CD4-positive, CD25-positive, alpha-beta regulatory T cell (primary cell): ENCODE results near the gene PPP2R3A. TPM values are rescaled to one million over a fixed set of nuclear protein-coding genes. Genes with fewer than 3 reads are reported as not detected.

ENCODE experiments used
- ATAC-seq, 2 donors: fragments of 150-1000 bp; cut with Tn5 transposase; one replicate each; pipeline ENCODE4 v1.10.0; 2021; ENCODE audit warnings: low read depth in 2 of 2, moderate number of reproducible peaks in 2 of 2, moderate library complexity in 1 of 2
- DNase-seq, 3 donors: peaks; one replicate each; pipeline versions ENCODE4 v3.0.0 to v3.0.0-alpha.2; 2012 to 2022; ENCODE audit warnings: mixed read lengths in 1 of 3
- H3K27ac ChIP-seq: one replicate; pipeline ENCODE4 v1.7.0; 2013; ENCODE audit warnings: mild to moderate bottlenecking, low read length; ENCODE audit not compliant: insufficient read depth, poor library complexity, severe bottlenecking
- H3K27me3 ChIP-seq: one replicate; pipeline ENCODE4 v1.7.0; 2013; ENCODE audit warnings: low read length; ENCODE audit not compliant: control insufficient read depth, insufficient read depth
- H3K36me3 ChIP-seq: one replicate; pipeline ENCODE4 v1.7.0; 2013; ENCODE audit warnings: mild to moderate bottlenecking, low read length, moderate library complexity; ENCODE audit not compliant: control insufficient read depth, insufficient read depth
- H3K4me1 ChIP-seq: 2 replicates; pipeline ENCODE4 v1.7.0; 2013; ENCODE audit warnings: mild to moderate bottlenecking, low read length; ENCODE audit not compliant: insufficient read depth, control insufficient read depth, poor library complexity, severe bottlenecking
- H3K4me3 ChIP-seq: one replicate; pipeline ENCODE4 v1.7.0; 2013; ENCODE audit warnings: low read depth, mild to moderate bottlenecking, low read length, moderate library complexity
- H3K9me3 ChIP-seq, 2 experiments: 1 replicate in 1 of 2; 2 replicates in 1 of 2; pipeline ENCODE4 v1.7.0; 2013; ENCODE audit warnings: low read length in 2 of 2, mild to moderate bottlenecking in 1 of 2, moderate library complexity in 1 of 2; ENCODE audit not compliant: control insufficient read depth in 2 of 2
- H3K27ac Mint-ChIP-seq, 3 donors: one replicate each; pipeline ENCODE4 v1.8.0; 2020 to 2022; ENCODE audit warnings: mild to moderate bottlenecking in 3 of 3, mixed read lengths in 3 of 3, moderate library complexity in 2 of 3
- H3K27me3 Mint-ChIP-seq: one replicate; pipeline ENCODE4 v1.8.0; 2022; ENCODE audit warnings: mild to moderate bottlenecking, mixed read lengths
- H3K36me3 Mint-ChIP-seq: one replicate; pipeline ENCODE4 v1.8.0; 2020; ENCODE audit warnings: mixed read lengths
- H3K4me1 Mint-ChIP-seq, 4 donors: one replicate each; pipeline ENCODE4 v1.8.0; 2020 to 2022; ENCODE audit warnings: mixed read lengths in 4 of 4, mild to moderate bottlenecking in 1 of 4
- H3K4me3 Mint-ChIP-seq, 4 donors: one replicate each; pipeline ENCODE4 v1.8.0; 2020 to 2022; ENCODE audit warnings: mild to moderate bottlenecking in 4 of 4, mixed read lengths in 4 of 4, moderate library complexity in 3 of 4
- H3K9me3 Mint-ChIP-seq, 7 donors: one replicate each; pipeline ENCODE4 v1.8.0; 2020 to 2022; ENCODE audit warnings: mixed read lengths in 7 of 7, mild to moderate bottlenecking in 3 of 7, moderate library complexity in 2 of 7
- polyA plus RNA-seq, 4 donors: library from polyadenylated mRNA; unstranded; fragments of 300-500 nt; fragmentation: Illumina TruSeq; gene quantifications; one replicate each; pipeline ENCODE4 v1.2.3, GENCODE V29; 2021
- total RNA-seq: library from RNA; stranded (reverse); gene quantifications from one replicate; pipeline ENCODE4 v1.2.3, GENCODE V29; 2022

PPP2R3A gene
- total and polyA plus RNA-seq, 5 donors from 2014 or later, result 0.03 to 0.27 (median 0.14) TPM

DNA sequence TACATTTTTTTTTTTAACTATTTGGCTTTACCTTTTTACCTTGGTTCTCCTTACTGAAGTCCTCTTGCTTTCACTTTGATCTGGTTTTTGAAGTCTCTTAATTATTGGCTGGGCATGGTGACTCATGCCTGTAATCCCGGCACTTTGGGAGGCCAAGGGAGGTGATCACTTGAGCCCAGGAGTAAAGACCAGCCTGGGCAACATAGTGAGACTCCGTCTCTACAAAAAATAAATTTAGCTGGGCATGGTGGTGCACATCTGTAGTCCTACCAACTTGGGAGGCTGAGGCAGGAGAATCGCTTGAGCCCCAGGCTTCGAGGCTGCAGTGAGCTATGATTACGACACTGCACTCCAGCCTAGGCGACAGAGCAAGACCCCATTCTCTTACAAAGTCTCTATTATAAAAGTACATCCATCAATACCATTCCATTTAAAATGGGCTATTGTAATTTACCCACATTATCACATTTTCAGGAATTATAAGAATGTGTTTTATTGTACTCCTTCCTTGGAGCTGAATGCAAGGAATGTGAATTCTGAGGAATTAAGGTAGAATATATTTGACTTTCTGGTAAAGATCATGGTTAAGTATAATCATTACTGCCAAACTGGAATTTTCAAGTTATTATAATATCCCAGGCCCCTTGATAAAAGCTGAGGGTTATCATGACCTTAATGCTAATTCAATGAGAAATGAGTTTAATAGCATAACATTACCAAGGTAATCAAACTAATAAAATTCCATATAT lies 181.6 kb downstream of the PPP2R3A start:
- no peaks in the 10 kb centered on the region for H3K27me3 ChIP-seq
- ATAC-seq, result no peak
- H3K4me1 ChIP-seq, result peaks cover 13% of the 10 kb centered on the region
- H3K36me3 ChIP-seq, result peaks cover 29% of the 10 kb centered on the region
- H3K4me1 Mint-ChIP-seq, result peaks cover 21 to 66% (median 46%) of the 10 kb centered on the region in 4 donors
- H3K9me3 Mint-ChIP-seq, result no peaks in the 10 kb centered on the region
- no peak overlapping the region for H3K4me3 Mint-ChIP-seq
- H3K4me3 ChIP-seq, result no peak overlapping the region
- no peaks in the 10 kb centered on the region for H3K9me3 ChIP-seq
- H3K36me3 Mint-ChIP-seq, result peaks cover 22% of the 10 kb centered on the region
- H3K27ac Mint-ChIP-seq, result peak overlapping the region in 2 of 3 donors; percentile 3 to 60
- no peak for DNase-seq
- H3K27ac ChIP-seq, result no peak overlapping the region
- no peaks in the 10 kb centered on the region for H3K27me3 Mint-ChIP-seq

- H3K4me1 ChIP-seq, result peaks cover 17% of the 10 kb centered on the region
- DNase-seq, result no peak
- Mint-ChIP-seq H3K27me3 (no peaks in the 10 kb centered on the region), H3K4me3 (peak overlapping the region in 2 of 4 donors; percentile 14 to 68), H3K27ac (peak overlapping the region; percentile 12 to 78 (median 54)), H3K36me3 (peaks cover 34% of the 10 kb centered on the region), H3K9me3 (no peaks in the 10 kb centered on the region), H3K4me1 (peaks cover 31 to 70% (median 62%) of the 10 kb centered on the region in 4 donors)
- peak overlapping the region; percentile 20 for H3K27ac ChIP-seq
- H3K4me3 ChIP-seq, result no peak overlapping the region
- no peaks in the 10 kb centered on the region for H3K9me3 ChIP-seq
- H3K27me3 ChIP-seq, result no peaks in the 10 kb centered on the region
- H3K36me3 ChIP-seq, result peaks cover 38% of the 10 kb centered on the region
- no peak for ATAC-seq
Measured at GRCh38 chr3:136149667-136150066, 184.1 kb downstream of the PPP2R3A start.

- Mint-ChIP-seq H3K4me1 (peaks cover 37 to 81% (median 65%) of the 10 kb centered on the region in 4 donors), H3K27ac (peak overlapping the region; percentile 9 to 61 (median 12)), H3K4me3 (no peak overlapping the region), H3K27me3 (no peaks in the 10 kb centered on the region), H3K9me3 (no peaks in the 10 kb centered on the region), H3K36me3 (peaks cover 34% of the 10 kb centered on the region)
- H3K9me3 ChIP-seq, result no peaks in the 10 kb centered on the region
- no peak overlapping the region for H3K27ac ChIP-seq
- ATAC-seq (no peak), DNase-seq (no peak)
- H3K4me3 ChIP-seq, result no peak overlapping the region
- H3K27me3 ChIP-seq, result no peaks in the 10 kb centered on the region
- H3K36me3 ChIP-seq, result peaks cover 38% of the 10 kb centered on the region
- peaks cover 24% of the 10 kb centered on the region for H3K4me1 ChIP-seq
Measured at GRCh38 chr3:136151219-136151618, 185.7 kb downstream of the PPP2R3A start.

DNA sequence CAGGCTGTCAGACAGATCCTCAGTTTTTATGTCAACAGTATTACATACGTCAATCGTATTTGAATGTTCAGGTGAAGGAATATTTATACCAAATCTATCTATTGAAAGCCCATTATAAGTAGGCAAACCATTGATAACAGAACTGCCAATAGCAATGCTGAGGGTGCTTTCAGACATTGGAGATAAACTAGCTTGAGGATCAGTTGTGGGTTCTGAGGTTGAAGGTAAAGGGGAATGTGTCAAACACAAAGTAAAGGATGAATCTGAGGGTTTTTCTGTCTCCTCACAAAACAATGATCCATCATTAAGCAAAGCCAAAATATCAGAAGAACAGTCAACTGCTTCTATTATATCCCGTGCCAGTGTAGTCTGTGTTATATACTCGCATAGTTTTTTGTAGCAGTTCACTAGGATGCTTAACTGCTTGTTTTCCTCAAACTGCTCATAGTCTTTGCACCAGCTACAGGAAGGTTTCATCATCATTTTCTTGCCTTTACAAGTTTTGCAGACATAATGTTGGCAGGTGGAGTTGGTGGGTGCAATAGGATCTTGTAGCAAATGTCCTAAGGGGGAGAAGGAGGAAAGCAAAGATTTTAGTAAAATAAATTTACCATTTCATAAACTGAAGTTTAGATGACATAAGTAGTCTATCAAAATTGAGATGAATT lies 186.8 kb downstream of the PPP2R3A start:
- no peak overlapping the region for H3K4me3 ChIP-seq
- ATAC-seq, result no peak
- H3K9me3 ChIP-seq, result no peaks in the 10 kb centered on the region
- Mint-ChIP-seq H3K27ac (peak overlapping the region in 1 of 3 donors; percentile 60), H3K4me1 (peaks cover 38 to 86% (median 68%) of the 10 kb centered on the region in 4 donors), H3K9me3 (no peaks in the 10 kb centered on the region), H3K36me3 (peaks cover 36% of the 10 kb centered on the region), H3K4me3 (peak overlapping the region in 2 of 4 donors; percentile 4 to 10), H3K27me3 (no peaks in the 10 kb centered on the region)
- no peak overlapping the region for H3K27ac ChIP-seq
- no peaks in the 10 kb centered on the region for H3K27me3 ChIP-seq
- H3K36me3 ChIP-seq, result peaks cover 38% of the 10 kb centered on the region
- H3K4me1 ChIP-seq, result peaks cover 30% of the 10 kb centered on the region
- DNase-seq, result no peak

DNA sequence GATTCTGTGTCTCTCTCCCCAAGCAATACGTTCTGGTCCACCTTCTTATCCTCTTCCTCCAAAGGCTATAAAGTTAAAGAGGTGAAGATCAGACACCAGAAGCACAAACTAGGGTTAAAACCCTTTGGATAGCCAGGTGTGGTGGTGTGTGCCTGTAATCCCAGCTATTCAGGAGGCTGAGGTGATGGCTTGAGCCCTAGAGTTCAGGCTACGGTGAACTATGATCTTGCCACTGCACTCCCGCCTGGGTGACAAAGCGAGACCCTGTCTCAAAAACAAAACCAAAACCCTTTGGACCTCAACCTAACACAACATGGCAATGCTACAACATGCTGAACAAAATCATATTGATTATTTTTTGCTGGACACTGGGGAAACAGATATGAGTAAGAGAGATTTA lies 187.4 kb downstream of the PPP2R3A start:
- Histone ChIP-seq H3K9me3 (no peaks in the 10 kb centered on the region), H3K27me3 (no peaks in the 10 kb centered on the region), H3K4me1 (peaks cover 31% of the 10 kb centered on the region), H3K4me3 (no peak overlapping the region), H3K36me3 (peaks cover 35% of the 10 kb centered on the region), H3K27ac (peak overlapping the region; percentile 1)
- Mint-ChIP-seq H3K27ac (peak overlapping the region; percentile 53 to 80 (median 68)), H3K36me3 (peaks cover 38% of the 10 kb centered on the region), H3K27me3 (no peaks in the 10 kb centered on the region), H3K4me3 (peak overlapping the region in 1 of 4 donors; percentile 47), H3K9me3 (no peaks in the 10 kb centered on the region), H3K4me1 (peaks cover 35 to 88% (median 69%) of the 10 kb centered on the region in 4 donors)
- DNase-seq (no peak), ATAC-seq (no peak)

DNA sequence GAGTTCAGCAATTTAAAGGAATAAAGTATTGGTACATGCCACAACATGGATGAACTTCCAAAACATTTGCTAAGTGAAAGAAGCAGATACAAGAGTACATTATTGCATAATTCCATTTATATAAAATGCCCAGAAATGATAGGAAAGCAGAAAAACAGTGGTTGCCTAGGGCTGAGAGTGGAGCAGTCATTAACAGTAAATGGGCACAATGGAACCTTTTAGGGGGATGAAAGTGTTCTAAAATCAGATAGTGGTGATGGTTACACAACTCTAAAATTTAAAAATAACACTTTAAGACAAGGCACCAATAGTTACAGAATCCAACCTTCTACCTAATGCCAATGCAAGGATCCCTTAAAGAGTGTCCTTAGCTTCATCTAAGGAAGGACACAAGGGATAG lies 196.0 kb downstream of the PPP2R3A start:
- DNase-seq (no peak), ATAC-seq (no peak)
- Histone ChIP-seq H3K9me3 (no peaks in the 10 kb centered on the region), H3K27me3 (no peaks in the 10 kb centered on the region), H3K4me1 (peaks cover 42% of the 10 kb centered on the region), H3K4me3 (peak overlapping the region; percentile 30), H3K27ac (no peak overlapping the region), H3K36me3 (no peaks in the 10 kb centered on the region)
- Mint-ChIP-seq H3K27me3 (no peaks in the 10 kb centered on the region), H3K4me1 (peaks cover 39 to 83% (median 65%) of the 10 kb centered on the region in 4 donors), H3K36me3 (peaks cover 21% of the 10 kb centered on the region), H3K27ac (peak overlapping the region in 1 of 3 donors; percentile 2), H3K4me3 (peak overlapping the region in 2 of 4 donors; percentile 8 to 16), H3K9me3 (no peaks in the 10 kb centered on the region)

- Histone ChIP-seq H3K4me1 (peaks cover 44% of the 10 kb centered on the region), H3K36me3 (no peaks in the 10 kb centered on the region), H3K9me3 (no peaks in the 10 kb centered on the region), H3K27ac (no peak overlapping the region), H3K27me3 (no peaks in the 10 kb centered on the region), H3K4me3 (no peak overlapping the region)
- H3K36me3 Mint-ChIP-seq, result peaks cover 19% of the 10 kb centered on the region
- ATAC-seq (no peak), DNase-seq (no peak)
- H3K27me3 Mint-ChIP-seq, result no peaks in the 10 kb centered on the region
- H3K4me1 Mint-ChIP-seq, result peaks cover 47 to 86% (median 71%) of the 10 kb centered on the region in 4 donors
- H3K27ac Mint-ChIP-seq, result no peak overlapping the region
- H3K4me3 Mint-ChIP-seq, result peak overlapping the region in 1 of 4 donors; percentile 21
- no peaks in the 10 kb centered on the region for H3K9me3 Mint-ChIP-seq
Measured at GRCh38 chr3:136162322-136162721, 196.8 kb downstream of the PPP2R3A start.
